Nephron (organoid): ENCODE results near the gene NETO1.

Experiments used
- H3K27ac Mint-ChIP-seq, 3 experiments: 2 replicates each; pipeline ENCODE4 v1.8.0; 2020; ENCODE audit warnings: mixed read lengths in 3 of 3, mild to moderate bottlenecking in 2 of 3, moderate library complexity in 1 of 3
- H3K27me3 Mint-ChIP-seq: 2 replicates; pipeline ENCODE4 v1.8.0; 2021; ENCODE audit warnings: low read depth, mild to moderate bottlenecking, moderate library complexity, mixed read lengths
- H3K36me3 Mint-ChIP-seq: 2 replicates; pipeline ENCODE4 v1.8.0; 2020; ENCODE audit warnings: low read depth, mixed read lengths
- H3K4me1 Mint-ChIP-seq: 2 replicates; pipeline ENCODE4 v1.8.0; 2020; ENCODE audit warnings: mixed read lengths
- H3K4me3 Mint-ChIP-seq, 3 experiments: 2 replicates each; pipeline ENCODE4 v1.8.0; 2020; ENCODE audit warnings: mild to moderate bottlenecking in 3 of 3, mixed read lengths in 3 of 3, moderate library complexity in 2 of 3
- H3K9me3 Mint-ChIP-seq: 2 replicates; pipeline ENCODE4 v1.8.0; 2020; ENCODE audit warnings: mixed read lengths
- TF ChIP-seq, protein P1 (sequence below), 3 experiments: fragments of 200-600 bp; sonication (generic); IDR thresholded peaks; one replicate each; pipeline ENCODE4 v1.5.0; 2021; ENCODE audit warnings: antibody characterized with exemption in 3 of 3; ENCODE audit not compliant: unreplicated experiment in 3 of 3

The NETO1 gene

DNA sequence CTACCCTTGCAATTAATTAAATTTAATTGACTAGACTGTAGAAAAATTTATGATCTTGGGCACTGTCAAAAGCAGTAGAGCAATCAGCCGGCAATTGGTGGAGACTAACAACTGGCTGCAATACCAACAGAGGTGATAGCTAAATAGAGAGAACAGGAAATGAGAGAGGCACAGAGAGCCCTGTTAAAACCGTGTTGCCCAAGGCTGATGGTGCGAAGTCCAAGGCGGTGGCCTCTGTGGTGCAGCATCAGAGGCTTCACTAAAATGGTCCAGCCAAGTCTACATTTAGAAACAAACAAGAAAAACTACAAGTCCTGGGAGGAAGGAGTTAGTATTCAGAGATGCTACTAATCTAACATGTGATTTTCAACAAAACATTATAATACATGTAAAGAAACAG lies 115.6 kb downstream of the NETO1 start:
- Mint-ChIP-seq H3K27ac (no peak overlapping the region), H3K9me3 (no peaks in the 10 kb centered on the region), H3K4me1 (no peaks in the 10 kb centered on the region), H3K27me3 (no peaks in the 10 kb centered on the region), H3K36me3 (no peaks in the 10 kb centered on the region), H3K4me3 (no peak overlapping the region)
- TF ChIP-seq, protein P1, sequence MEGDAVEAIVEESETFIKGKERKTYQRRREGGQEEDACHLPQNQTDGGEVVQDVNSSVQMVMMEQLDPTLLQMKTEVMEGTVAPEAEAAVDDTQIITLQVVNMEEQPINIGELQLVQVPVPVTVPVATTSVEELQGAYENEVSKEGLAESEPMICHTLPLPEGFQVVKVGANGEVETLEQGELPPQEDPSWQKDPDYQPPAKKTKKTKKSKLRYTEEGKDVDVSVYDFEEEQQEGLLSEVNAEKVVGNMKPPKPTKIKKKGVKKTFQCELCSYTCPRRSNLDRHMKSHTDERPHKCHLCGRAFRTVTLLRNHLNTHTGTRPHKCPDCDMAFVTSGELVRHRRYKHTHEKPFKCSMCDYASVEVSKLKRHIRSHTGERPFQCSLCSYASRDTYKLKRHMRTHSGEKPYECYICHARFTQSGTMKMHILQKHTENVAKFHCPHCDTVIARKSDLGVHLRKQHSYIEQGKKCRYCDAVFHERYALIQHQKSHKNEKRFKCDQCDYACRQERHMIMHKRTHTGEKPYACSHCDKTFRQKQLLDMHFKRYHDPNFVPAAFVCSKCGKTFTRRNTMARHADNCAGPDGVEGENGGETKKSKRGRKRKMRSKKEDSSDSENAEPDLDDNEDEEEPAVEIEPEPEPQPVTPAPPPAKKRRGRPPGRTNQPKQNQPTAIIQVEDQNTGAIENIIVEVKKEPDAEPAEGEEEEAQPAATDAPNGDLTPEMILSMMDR (IDR thresholded peaks at IDR 0.05; ENCODE audit: unreplicated experiment in 3 of 3), result no peak

DNA sequence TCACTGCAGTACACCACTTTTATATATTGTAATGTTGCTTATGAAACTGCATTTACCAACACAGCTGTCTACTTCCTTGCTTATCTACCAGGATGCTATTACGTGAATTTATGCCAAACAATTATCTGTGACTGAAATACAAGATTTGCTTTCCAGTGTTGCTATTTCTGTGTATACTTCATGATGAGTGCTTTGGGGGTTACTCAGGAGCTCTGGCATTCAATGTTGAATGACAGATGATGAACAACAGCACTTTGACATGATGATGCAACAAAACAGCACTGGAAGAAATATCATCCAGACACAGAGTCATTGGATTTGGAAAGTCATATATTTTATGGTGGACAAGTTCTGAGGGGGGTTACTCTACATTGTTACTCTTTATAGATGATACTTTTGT lies 125.8 kb downstream of the NETO1 start:
- Mint-ChIP-seq H3K9me3 (no peaks in the 10 kb centered on the region), H3K27me3 (no peaks in the 10 kb centered on the region), H3K27ac (no peak overlapping the region), H3K36me3 (no peaks in the 10 kb centered on the region), H3K4me3 (no peak overlapping the region), H3K4me1 (no peaks in the 10 kb centered on the region)
- TF ChIP-seq, protein P1 (IDR thresholded peaks at IDR 0.05; ENCODE audit: unreplicated experiment in 3 of 3), result no peak

DNA sequence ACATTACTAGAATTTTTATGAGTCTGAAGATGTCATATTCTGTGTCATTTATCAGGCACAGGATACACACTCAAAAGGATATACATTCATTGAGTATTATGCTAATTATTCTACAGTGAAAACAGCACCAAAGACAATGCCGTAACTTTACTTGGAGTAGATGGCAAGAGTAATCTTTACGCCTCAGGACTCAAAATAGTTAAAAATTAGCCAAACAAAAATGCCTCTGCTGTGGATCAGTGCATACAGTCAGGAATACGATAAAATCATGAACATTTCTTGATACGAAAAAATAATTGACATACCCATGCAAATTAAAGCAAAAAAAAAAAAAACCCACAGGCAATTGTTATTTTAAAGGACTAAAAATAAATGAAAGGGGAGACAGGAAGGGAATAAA lies 129.7 kb downstream of the NETO1 start:
- TF ChIP-seq, protein P1 (IDR thresholded peaks at IDR 0.05; ENCODE audit: unreplicated experiment in 3 of 3), result no peak
- H3K4me1 Mint-ChIP-seq, result no peaks in the 10 kb centered on the region
- no peaks in the 10 kb centered on the region for H3K27me3 Mint-ChIP-seq
- H3K4me3 Mint-ChIP-seq, result no peak overlapping the region
- no peak overlapping the region for H3K27ac Mint-ChIP-seq
- H3K36me3 Mint-ChIP-seq, result no peaks in the 10 kb centered on the region
- H3K9me3 Mint-ChIP-seq, result no peaks in the 10 kb centered on the region

DNA sequence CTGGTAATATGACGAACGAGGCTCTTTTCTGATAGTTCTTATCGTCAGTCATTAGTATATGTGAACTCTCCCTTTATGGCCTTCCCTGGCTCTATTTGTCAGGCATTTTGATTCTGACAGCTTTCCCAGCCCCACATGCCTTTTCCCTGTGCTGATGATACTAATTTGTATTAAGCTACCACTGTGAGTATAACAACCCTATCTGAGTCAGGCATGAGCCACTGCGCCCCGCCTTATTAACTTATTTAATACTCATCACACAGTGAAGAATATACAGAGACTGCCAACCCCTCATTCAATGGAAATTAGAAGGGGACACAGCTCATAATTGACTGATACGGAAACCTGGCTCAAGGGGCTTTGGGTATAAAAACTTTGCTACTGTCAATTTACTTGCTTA lies 140.0 kb downstream of the NETO1 start:
- Mint-ChIP-seq H3K4me3 (no peak overlapping the region), H3K4me1 (peaks cover 10% of the 10 kb centered on the region), H3K9me3 (peaks cover 4% of the 10 kb centered on the region), H3K27ac (no peak overlapping the region), H3K27me3 (no peaks in the 10 kb centered on the region), H3K36me3 (no peaks in the 10 kb centered on the region)
- TF ChIP-seq, protein P1 (IDR thresholded peaks at IDR 0.05; ENCODE audit: unreplicated experiment in 3 of 3), result no peak

DNA sequence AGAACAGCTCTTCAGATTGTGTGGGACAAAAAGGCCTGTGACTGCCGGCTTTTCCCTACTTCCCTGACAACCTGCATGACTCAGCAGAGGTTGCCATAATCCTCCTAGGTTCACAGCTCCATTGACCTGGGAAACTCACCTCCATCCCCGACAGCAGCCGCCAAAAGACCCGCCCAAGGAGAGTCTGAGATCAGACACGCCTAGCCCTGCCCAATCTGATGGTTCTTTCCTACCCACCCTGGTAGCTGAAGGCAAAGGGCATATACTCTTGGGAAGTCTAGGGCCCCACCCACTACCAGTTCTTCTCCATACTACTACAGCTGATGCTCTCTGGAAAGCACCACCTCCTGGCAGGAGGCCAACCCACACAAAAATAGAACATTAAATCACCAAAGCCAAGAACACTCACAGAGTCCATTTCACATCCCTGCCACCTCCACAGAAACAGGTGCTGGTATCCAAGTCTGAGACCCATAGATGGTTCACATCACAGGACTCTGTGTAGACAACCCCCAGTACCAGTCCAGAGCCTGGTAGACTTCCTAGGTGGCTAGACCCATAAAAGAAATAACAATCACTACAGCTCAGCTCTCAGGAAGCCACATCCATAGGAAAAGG lies 140.6 kb downstream of the NETO1 start:
- H3K36me3 Mint-ChIP-seq, result no peaks in the 10 kb centered on the region
- H3K4me1 Mint-ChIP-seq, result peaks cover 10% of the 10 kb centered on the region
- TF ChIP-seq, protein P1 (IDR thresholded peaks at IDR 0.05; ENCODE audit: unreplicated experiment in 3 of 3), result no peak
- peaks cover 4% of the 10 kb centered on the region for H3K9me3 Mint-ChIP-seq
- H3K27me3 Mint-ChIP-seq, result peaks cover 3% of the 10 kb centered on the region
- no peak overlapping the region for H3K4me3 Mint-ChIP-seq
- H3K27ac Mint-ChIP-seq, result no peak overlapping the region

DNA sequence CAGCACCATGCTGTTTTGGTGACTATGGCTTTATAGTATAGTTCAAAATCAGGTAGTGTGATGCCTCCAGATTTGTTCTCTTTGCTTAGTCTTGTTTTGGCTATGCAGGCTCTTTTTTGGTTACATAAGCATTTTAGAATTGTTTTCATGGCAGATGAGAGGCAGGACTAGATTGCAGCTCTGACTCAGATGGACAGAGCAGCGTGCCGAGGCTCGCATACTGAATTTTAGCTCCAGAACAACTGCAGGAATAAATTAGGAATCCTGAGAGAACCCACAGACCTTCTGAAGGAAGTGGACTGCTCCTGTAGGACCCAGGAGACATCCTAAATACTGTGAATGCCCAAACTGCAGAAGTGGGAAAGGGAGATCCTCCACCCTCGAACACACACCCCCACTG lies 141.6 kb downstream of the NETO1 start:
- Mint-ChIP-seq H3K4me3 (no peak overlapping the region), H3K27me3 (peaks cover 3% of the 10 kb centered on the region), H3K27ac (no peak overlapping the region), H3K36me3 (no peaks in the 10 kb centered on the region), H3K4me1 (peaks cover 10% of the 10 kb centered on the region), H3K9me3 (peaks cover 4% of the 10 kb centered on the region)
- TF ChIP-seq, protein P1 (IDR thresholded peaks at IDR 0.05; ENCODE audit: unreplicated experiment in 3 of 3), result no peak
